Stimulated activated memory B cell treated with anti-CD40 and anti-IgM and Interleukin-4, amounts not matched to agents 10 μg/mL and 1 μg/mL and 100 μg/mL, for 72 hours (primary cell): Measurements from ENCODE around the gene ARHGAP6.

ENCODE experiments used
- ATAC-seq: fragments of 150-1000 bp; cut with Tn5 transposase; 2 replicates; pipeline ENCODE4 v1.10.0; 2021
- H3K27ac Mint-ChIP-seq: one replicate; pipeline ENCODE4 v1.8.0; 2022; ENCODE audit warnings: mild to moderate bottlenecking, mixed read lengths
- H3K27me3 Mint-ChIP-seq: one replicate; pipeline ENCODE4 v1.8.0; 2022; ENCODE audit warnings: mixed read lengths
- H3K36me3 Mint-ChIP-seq: one replicate; pipeline ENCODE4 v1.8.0; 2022; ENCODE audit warnings: mixed read lengths
- H3K4me1 Mint-ChIP-seq: one replicate; pipeline ENCODE4 v1.8.0; 2022; ENCODE audit warnings: mixed read lengths
- H3K4me3 Mint-ChIP-seq: one replicate; pipeline ENCODE4 v1.8.0; 2022; ENCODE audit warnings: mild to moderate bottlenecking, moderate library complexity, mixed read lengths
- H3K9me3 Mint-ChIP-seq: one replicate; pipeline ENCODE4 v1.8.0; 2022; ENCODE audit warnings: mixed read lengths

Gene ARHGAP6

DNA sequence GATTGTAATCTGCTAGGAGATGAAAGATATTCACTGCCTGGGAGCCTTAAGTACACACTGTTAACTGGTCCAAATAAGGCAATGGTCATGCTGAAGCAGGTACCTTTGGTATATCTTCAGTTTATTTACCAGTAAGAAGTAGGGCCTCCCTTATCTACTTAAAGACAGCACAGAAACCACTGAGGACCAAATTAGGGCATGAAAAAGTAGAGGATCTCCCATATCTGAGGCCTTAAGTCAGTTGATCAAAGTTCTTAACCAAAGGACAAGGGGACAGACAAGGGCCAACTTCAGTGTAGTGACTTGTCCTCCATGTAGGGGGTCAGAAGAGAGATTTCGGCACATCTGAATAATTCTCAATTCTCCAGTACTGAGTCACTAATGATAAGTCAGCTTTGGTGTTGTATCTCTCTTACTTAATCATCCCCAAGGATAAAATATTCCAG lies 313.4 kb downstream of the ARHGAP6 start:
- no peak for ATAC-seq
- no peak overlapping the region for H3K4me3 Mint-ChIP-seq
- peaks cover 11% of the 10 kb centered on the region for H3K4me1 Mint-ChIP-seq
- no peaks in the 10 kb centered on the region for H3K36me3 Mint-ChIP-seq
- H3K27ac Mint-ChIP-seq, result no peak overlapping the region
- no peaks in the 10 kb centered on the region for H3K27me3 Mint-ChIP-seq
- H3K9me3 Mint-ChIP-seq, result no peaks in the 10 kb centered on the region

DNA sequence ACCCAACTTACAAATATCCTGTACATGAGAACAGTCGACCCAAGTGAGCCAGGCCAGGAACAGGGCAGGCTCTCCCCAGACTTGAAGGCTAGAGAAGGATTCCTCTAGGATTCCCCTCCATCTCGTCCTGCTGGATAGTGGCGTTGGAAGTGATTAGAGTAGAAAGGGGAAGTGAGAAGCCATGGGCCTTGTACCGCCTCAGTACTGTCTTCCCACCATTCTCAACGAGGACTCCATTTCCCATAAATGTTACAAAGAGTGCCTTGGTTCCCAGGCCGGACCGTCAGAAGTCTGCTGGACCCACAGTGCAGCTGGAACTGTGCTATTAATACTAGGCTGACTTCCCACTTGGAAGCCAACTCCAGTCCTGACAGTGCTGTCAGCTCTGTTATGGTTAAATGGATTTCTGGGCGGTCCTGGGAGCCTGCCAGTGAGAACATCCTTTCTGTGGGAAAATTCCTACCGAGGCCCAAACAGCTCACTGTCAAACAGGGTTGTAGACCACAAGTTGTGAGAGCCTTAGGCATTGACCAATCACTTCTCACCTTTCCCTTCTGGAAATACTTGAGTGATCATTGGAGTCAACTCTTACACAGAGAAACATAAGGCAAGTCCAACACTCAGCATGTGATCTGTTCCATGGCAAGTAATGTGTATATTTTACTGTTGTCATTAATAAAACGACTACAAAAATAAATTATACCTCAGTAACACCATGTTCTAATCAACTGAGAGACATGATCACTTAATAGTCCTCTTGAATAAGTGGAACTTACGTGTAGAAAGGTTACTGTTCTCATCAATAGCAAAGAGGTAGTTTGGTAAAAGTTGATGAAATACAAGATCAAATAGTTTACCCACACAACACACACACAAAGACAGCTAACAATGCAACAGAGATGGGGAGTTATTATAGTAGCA lies 314.1 kb downstream of the ARHGAP6 start:
- no peak overlapping the region for H3K4me3 Mint-ChIP-seq
- peak overlapping the region; percentile 59 for H3K27ac Mint-ChIP-seq
- H3K4me1 Mint-ChIP-seq, result peaks cover 11% of the 10 kb centered on the region
- H3K9me3 Mint-ChIP-seq, result no peaks in the 10 kb centered on the region
- no peaks in the 10 kb centered on the region for H3K27me3 Mint-ChIP-seq
- ATAC-seq, result peak; percentile 12
- no peaks in the 10 kb centered on the region for H3K36me3 Mint-ChIP-seq

DNA sequence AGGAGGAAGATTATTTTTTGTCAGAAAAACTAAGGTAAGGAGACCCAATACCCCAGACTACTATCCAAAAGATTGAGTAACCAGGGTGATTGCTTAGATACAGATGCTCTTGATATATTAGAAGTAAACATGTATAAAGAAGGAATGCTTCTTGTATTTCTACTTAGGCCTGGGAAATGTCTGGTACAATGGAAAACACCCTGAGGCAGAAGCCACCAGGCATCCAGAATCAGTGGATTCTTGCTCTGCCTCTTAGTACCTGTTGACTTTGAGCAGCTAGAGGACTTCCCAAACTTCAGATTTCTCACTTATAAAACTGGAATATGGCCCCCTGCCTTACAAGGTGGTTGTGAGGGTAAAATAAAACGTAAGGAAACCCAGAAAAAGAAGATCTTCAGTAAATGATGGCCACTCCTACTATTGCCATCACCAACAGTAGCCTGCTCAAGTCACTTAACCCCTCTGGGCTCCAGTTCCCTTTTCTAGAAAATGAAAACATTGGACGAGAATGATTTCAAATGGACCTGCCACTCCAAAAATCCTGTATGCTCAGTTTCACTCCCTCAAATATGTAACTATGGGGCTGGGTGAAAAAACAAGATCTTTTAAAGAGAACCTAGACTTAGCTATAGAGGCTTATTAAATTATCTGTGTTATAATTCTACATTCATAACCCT lies 315.9 kb downstream of the ARHGAP6 start:
- Mint-ChIP-seq H3K4me3 (no peak overlapping the region), H3K4me1 (peaks cover 10% of the 10 kb centered on the region), H3K27me3 (no peaks in the 10 kb centered on the region), H3K27ac (no peak overlapping the region), H3K36me3 (no peaks in the 10 kb centered on the region), H3K9me3 (no peaks in the 10 kb centered on the region)
- ATAC-seq, result no peak

DNA sequence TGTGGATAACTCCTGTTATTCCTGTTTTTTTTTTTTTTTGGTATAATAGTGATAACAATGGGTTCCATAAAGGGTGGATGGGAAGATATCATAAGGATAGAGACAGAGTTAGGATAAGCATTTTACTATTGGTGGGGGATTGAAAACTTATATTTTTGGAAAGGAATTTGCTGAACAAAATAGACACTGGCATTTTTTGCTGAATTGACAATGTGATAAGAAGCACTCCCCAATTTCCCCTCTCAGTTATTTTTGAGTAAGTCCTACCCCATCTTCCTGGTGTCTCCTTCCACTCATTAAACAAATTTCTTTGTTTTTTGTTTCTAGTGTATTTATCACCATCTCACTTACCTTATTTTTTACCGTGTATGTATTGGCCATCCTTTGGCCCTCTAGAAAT lies 316.7 kb downstream of the ARHGAP6 start:
- ATAC-seq, result no peak
- H3K9me3 Mint-ChIP-seq, result no peaks in the 10 kb centered on the region
- no peaks in the 10 kb centered on the region for H3K36me3 Mint-ChIP-seq
- H3K4me1 Mint-ChIP-seq, result peaks cover 10% of the 10 kb centered on the region
- H3K27me3 Mint-ChIP-seq, result no peaks in the 10 kb centered on the region
- H3K27ac Mint-ChIP-seq, result no peak overlapping the region
- H3K4me3 Mint-ChIP-seq, result no peak overlapping the region

DNA sequence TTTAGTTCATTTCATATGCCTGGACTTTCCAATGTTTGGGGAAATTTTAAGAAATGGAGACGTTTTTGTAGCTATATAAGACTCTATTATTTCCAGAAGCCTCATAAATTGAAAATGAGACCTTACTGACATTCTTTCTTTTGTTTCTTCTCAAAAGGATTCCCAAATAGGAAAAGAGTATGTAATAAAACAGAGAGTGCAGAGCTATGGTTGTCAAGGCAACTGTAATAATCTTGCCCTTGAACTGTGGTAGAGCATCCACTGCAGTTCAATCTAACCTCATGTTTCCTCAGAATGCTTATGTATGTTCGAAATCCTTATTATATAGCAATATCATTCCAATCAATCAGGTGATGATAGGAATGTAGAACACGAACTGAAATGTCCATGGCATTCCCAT lies 318.4 kb downstream of the ARHGAP6 start:
- H3K9me3 Mint-ChIP-seq, result no peaks in the 10 kb centered on the region
- ATAC-seq, result no peak
- H3K4me1 Mint-ChIP-seq, result peaks cover 10% of the 10 kb centered on the region
- no peaks in the 10 kb centered on the region for H3K36me3 Mint-ChIP-seq
- no peak overlapping the region for H3K27ac Mint-ChIP-seq
- H3K4me3 Mint-ChIP-seq, result no peak overlapping the region
- H3K27me3 Mint-ChIP-seq, result no peaks in the 10 kb centered on the region

DNA sequence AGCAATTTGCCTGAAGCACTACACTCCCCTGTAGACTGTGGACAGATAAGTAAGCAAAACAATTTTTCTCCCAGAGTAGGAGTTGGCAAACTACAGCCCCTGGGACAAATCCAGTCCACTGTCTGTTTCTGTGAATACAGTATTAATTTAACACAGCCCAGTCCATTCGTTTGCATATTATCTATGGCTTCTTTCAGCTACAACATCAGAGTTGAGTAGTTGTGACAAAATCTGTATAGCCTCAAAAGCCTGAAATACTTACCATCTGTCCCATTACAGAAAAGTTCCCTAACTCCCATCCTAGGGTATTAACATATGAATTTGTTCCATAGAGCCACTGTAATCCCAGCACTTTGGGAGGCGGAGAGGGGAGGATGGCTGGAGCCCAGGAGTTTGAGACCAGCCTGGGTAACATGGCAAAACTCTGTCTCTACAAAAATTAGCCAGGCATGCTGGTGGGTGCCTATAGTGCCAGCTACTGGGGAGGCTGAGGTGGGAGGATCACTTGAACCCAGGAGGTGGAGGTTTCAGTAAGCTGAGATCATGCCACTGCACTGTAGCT lies 319.5 kb downstream of the ARHGAP6 start:
- no peak overlapping the region for H3K4me3 Mint-ChIP-seq
- no peaks in the 10 kb centered on the region for H3K9me3 Mint-ChIP-seq

DNA sequence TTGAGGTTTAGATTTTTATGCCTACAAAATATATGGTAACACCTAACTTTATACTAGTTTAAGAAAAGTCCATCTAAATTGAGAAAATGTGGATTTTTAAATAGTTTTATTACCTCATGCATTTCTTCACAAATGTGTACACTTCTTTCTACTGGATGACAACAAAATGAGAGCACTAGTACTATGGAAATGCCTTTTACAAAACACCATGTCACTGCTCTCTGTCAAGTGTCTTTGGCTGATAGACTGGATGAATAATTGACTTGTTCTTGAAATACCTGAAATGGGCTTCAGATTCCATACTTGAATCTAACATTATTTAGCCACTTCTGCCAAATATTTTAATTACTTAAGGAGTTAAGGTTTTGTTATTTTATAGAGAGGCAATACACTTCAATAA lies 323.0 kb downstream of the ARHGAP6 start:
- Mint-ChIP-seq H3K9me3 (no peaks in the 10 kb centered on the region), H3K4me1 (peaks cover 31% of the 10 kb centered on the region), H3K27me3 (no peaks in the 10 kb centered on the region), H3K4me3 (no peak overlapping the region), H3K36me3 (no peaks in the 10 kb centered on the region), H3K27ac (no peak overlapping the region)
- ATAC-seq, result no peak

More for the DNA sequence above, 319.5 kb downstream of the ARHGAP6 start:
- H3K27ac Mint-ChIP-seq, result no peak overlapping the region
- H3K36me3 Mint-ChIP-seq, result no peaks in the 10 kb centered on the region
- H3K4me1 Mint-ChIP-seq, result peaks cover 11% of the 10 kb centered on the region
- no peaks in the 10 kb centered on the region for H3K27me3 Mint-ChIP-seq
- no peak for ATAC-seq

DNA sequence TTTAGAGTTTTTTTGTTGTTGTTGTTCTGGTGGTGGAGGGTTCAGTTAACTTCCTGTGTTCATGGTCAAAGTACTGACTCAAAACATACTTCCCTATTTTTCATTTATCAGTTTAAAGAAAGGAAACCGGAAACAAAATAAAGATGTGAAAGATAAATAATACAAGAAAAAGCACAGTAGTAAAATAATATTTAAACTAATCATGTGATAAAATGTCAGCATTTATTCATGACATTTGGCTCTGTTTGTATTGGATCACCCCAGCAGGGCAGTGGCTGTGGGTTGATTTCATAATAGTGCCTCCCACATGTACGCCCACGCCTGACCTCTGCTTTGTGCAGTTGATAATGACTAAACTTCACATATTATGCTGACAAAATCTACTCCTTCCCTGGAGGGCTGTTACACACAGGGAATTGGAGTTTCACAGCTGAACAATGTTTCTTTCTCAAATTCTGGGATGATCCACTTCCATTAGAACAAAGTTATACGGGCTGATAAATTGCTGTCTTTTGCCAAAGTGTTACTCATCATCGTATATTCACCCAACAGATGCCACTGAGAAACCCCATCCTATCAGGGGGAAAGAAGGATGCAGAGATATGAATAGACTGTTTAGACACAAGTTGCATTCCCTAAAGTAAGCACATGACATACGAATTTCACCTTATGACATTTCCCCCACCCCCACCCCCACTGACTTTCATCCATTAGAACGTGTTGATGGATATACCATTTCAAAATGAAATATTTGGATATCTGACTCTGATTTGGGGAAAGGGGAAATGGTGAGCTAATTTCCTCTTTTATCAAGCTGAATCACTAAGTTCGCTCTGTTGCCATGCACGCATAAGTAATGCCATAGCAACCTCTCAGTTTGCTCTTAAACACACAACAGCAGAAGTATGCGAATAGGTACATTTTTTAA lies 324.2 kb downstream of the ARHGAP6 start:
- H3K4me1 Mint-ChIP-seq, result peaks cover 30% of the 10 kb centered on the region
- peak; percentile 78 for ATAC-seq

DNA sequence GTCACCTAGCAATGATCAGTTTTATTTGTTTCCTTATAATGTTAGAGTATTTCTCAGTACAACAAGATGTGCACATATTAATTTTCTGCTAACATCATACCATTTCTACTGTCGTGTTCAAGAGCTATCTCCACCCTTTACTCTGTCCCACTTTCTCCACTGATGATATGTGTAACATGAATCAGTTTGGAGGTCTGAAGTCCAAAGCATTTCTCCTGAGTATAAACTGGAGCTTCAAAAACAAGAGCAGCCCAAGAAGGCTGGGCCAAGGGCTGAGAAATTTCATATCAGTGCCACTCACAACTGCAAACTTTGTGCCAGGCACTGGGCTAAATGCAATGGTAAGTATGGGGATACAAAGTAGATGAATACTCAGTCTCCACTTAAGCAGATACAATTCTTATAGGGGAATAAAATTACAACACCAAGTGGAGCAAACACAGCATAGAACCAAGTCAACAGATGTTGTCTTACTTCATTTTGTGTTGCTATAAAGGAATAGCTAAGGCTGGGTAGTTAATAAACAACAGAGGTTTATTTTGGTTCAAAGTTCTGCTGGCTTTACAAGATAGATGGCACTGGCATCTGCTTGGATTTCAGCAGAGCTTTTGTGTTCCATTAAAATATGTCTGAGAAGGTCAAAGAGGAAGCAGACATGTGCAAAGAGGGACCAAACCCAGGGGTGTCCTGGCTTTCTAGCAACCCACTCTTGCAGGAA lies 328.3 kb downstream of the ARHGAP6 start:
- H3K4me3 Mint-ChIP-seq, result no peak overlapping the region
- H3K9me3 Mint-ChIP-seq, result no peaks in the 10 kb centered on the region
- ATAC-seq, result no peak
- no peaks in the 10 kb centered on the region for H3K27me3 Mint-ChIP-seq
- H3K27ac Mint-ChIP-seq, result no peak overlapping the region
- no peaks in the 10 kb centered on the region for H3K36me3 Mint-ChIP-seq
- H3K4me1 Mint-ChIP-seq, result peaks cover 26% of the 10 kb centered on the region

More for the DNA sequence above, 324.2 kb downstream of the ARHGAP6 start:
- H3K36me3 Mint-ChIP-seq, result no peaks in the 10 kb centered on the region
- H3K4me3 Mint-ChIP-seq, result no peak overlapping the region
- H3K27ac Mint-ChIP-seq, result peak overlapping the region; percentile 48
- no peaks in the 10 kb centered on the region for H3K27me3 Mint-ChIP-seq
- no peaks in the 10 kb centered on the region for H3K9me3 Mint-ChIP-seq

DNA sequence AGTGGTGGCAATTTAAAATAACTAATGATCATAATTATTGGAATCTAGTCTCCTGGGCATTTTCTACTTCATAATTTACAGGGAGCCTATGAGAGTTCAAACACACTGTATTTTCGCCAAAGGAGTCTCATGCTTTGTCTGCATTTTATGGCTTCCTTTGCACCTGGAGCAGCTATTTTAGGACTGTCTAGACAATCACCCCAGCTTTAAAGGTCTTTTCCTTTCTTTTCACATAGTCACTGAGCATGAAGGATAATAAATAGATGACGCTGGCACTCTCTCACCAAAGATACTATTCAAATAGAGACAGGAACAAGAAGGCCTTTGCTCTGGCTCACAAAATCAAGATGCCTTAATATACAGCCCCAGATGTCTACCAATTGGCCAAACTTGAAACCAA lies 329.5 kb downstream of the ARHGAP6 start:
- no peaks in the 10 kb centered on the region for H3K27me3 Mint-ChIP-seq
- H3K4me1 Mint-ChIP-seq, result peaks cover 21% of the 10 kb centered on the region
- no peaks in the 10 kb centered on the region for H3K9me3 Mint-ChIP-seq
- H3K4me3 Mint-ChIP-seq, result no peak overlapping the region
- no peak for ATAC-seq
- H3K27ac Mint-ChIP-seq, result no peak overlapping the region
- H3K36me3 Mint-ChIP-seq, result no peaks in the 10 kb centered on the region

DNA sequence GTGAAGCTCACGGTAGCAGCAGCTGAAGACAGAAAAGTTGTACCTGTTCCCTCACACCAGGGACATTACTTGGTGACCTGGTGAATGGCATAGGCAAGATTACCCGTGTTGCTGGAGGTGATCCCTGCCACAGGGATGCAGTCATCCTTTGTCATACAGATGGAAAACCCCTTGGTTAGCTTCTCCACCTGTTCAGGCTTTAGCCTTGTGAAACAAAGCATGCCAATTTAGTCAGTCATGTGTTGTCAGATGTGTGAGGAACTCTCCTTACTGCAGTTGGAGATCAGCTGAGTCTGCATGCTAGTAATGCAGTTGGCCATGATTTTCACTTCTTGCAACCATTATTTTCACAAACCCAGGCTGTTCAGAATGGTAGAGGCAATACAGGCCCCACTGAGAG lies 331.6 kb downstream of the ARHGAP6 start:
- Mint-ChIP-seq H3K4me1 (peaks cover 10% of the 10 kb centered on the region), H3K36me3 (no peaks in the 10 kb centered on the region), H3K27me3 (no peaks in the 10 kb centered on the region), H3K27ac (no peak overlapping the region), H3K4me3 (no peak overlapping the region), H3K9me3 (no peaks in the 10 kb centered on the region)
- ATAC-seq, result no peak

DNA sequence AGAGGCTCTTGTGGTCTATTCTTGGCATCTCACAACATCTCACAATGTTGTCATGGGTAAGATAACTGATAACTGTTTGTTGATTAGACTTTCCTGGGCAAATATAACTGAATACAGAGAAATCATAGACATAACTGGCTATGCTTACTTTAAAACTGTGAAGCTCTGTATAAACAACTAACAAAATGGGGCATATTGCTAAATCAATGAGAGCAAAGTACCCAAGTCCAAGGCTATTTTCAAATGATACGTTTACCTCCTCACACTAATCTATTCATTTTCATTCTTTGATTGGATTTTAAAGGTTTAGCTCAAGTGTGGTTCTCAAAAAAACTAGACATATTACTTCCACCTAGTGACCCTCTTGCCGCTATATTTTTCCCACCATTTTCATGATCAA lies 333.9 kb downstream of the ARHGAP6 start:
- Mint-ChIP-seq H3K27me3 (no peaks in the 10 kb centered on the region), H3K9me3 (no peaks in the 10 kb centered on the region), H3K4me3 (no peak overlapping the region), H3K36me3 (no peaks in the 10 kb centered on the region), H3K27ac (no peak overlapping the region), H3K4me1 (no peaks in the 10 kb centered on the region)
- no peak for ATAC-seq

DNA sequence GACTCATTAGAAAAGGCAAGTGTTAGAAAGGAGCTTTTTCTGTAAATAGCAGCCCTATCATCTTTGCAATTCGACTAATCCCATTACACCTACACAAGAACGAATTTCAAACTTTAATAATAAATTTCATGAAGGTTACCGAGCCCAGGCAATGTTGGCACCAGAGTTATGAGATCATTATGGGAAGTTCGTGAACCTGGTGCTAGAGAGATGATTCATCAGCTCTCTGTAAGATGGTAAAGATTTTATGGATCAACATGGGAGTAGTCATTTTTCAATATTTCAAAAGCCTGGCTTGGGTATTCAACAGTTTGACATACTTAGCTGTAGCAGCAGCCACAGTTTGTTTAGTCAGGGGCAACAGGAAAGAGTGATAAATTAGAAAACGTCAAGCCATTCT lies 336.7 kb downstream of the ARHGAP6 start:
- Mint-ChIP-seq H3K27ac (no peak overlapping the region), H3K36me3 (no peaks in the 10 kb centered on the region), H3K9me3 (no peaks in the 10 kb centered on the region), H3K27me3 (no peaks in the 10 kb centered on the region), H3K4me1 (no peaks in the 10 kb centered on the region), H3K4me3 (no peak overlapping the region)
- no peak for ATAC-seq

DNA sequence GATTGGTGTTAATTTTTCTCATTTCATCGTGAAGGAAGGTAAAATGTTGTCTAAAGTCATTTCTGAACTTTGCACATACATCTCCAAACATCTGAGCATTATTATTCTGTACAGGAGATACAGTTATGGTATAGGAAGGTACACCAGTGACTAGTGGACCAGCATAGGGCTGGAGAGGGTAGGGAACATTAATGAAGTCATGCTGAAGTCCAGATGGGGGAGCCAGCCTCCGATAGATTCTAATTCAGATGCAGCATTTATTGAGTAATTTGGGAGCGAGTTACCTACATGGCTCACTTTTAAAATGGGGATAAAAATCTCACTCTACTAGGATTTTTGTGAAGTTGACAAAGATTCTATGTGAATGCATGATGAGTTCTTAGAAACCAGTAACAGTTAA lies 337.6 kb downstream of the ARHGAP6 start:
- ATAC-seq, result no peak
- Mint-ChIP-seq H3K27me3 (no peaks in the 10 kb centered on the region), H3K4me1 (no peaks in the 10 kb centered on the region), H3K36me3 (no peaks in the 10 kb centered on the region), H3K4me3 (no peak overlapping the region), H3K27ac (no peak overlapping the region), H3K9me3 (no peaks in the 10 kb centered on the region)
